Activated CD4-positive, alpha-beta T cell treated with anti-CD3 and anti-CD28 coated beads, Interleukin-10, Interleukin-2, amounts not matched to agents 100 ng/mL and 50 ng/mL, durations not matched to agents 16 hours and 8 hours (primary cell): ENCODE results near the gene NNT.
"Not testable (repeated sequence)": the region's sequence is repeated elsewhere in the genome, so short reads cannot be mapped to it uniquely, and the experiment has no call there.

Source experiments
- DNase-seq: peaks from one replicate; pipeline ENCODE4 v3.0.0-alpha.2; 2020

NNT gene

DNA sequence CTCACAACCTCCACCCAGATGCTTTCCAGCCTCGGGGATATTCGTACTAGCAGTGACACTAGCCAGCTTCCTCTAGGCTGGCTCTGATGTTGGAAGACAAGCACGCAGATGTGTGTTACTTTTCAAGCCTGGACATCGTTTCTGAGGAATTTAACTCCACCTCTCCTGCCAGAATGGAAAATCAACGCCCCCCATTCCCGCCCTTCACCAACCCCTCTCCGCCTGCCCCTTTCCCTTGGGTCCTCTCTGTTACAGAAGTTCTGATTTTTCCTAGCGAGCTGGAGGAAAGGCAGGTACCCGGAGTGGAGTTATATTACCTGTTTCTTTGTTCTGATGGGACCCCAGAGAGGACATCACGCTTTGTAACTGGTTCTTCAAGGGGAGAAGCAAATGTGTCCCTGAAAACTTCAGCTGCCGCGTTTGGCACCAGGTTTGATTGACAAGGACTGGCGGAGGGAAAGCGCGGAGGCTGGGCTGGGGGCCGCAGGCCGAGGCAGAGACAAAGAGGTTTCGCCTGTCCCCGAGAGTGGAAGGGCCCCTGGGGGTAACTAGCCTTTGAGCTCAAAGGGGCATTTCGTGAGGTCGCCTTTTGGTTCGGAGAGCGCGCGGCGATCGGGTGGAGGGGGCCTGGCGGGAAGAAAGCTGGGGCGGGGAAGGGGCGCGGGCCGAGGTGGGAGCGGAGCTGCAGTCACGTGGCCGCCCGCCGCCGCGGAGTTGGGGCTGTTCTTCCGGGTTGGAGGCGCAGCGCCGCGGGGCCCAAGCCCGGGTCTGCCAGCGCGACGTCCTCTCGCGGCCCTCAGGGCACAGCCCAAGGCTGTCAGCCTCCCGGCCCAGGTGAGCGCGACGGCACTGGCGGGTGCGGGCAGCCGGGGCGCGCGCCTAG lies at the start of gene NNT:
TSS of gene NNT (plus strand) at position 720 of the 883 bp plus-strand sequence. CDS start 6,016 bp downstream, outside the sequence.
- peak; percentile 86 for DNase-seq

DNA sequence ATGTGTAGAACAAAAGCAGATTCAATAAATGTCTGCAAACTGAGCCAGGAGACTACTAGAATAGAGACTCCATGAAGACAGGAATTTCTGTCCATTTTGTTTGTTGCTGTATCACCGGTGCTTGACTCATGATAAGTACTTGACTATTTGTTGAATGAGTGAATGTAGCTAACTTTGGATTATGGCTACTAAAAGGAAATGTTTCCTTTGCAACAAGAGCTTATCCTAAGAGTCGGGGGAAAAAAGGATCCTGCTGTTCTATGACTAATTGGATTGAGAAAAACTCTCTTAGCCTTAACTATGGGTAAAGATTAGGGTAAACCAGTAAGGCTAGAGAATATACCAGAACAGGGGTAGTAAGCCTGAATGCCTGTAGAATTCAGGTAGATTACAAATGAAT lies 49.6 kb upstream of the NNT start:
- no peak for DNase-seq

DNA sequence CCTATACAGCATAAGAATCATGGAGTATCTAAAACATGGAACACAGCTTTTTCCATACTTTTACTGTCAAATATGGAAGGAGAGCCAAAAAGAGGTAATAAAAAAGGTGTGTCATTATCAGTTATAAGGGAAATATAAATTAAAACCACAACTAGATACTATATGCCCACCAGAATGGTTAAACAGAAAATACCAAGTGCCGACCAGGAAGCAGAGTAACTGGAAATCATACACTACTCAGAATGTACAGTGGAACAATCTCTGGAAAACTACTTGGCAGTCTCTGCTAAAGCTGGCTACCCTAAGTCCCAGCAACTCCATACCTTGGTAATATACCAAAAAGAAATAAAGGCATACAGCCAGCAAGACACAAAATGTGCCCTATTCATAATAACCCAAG lies 48.5 kb upstream of the NNT start:
- DNase-seq, result no peak

DNA sequence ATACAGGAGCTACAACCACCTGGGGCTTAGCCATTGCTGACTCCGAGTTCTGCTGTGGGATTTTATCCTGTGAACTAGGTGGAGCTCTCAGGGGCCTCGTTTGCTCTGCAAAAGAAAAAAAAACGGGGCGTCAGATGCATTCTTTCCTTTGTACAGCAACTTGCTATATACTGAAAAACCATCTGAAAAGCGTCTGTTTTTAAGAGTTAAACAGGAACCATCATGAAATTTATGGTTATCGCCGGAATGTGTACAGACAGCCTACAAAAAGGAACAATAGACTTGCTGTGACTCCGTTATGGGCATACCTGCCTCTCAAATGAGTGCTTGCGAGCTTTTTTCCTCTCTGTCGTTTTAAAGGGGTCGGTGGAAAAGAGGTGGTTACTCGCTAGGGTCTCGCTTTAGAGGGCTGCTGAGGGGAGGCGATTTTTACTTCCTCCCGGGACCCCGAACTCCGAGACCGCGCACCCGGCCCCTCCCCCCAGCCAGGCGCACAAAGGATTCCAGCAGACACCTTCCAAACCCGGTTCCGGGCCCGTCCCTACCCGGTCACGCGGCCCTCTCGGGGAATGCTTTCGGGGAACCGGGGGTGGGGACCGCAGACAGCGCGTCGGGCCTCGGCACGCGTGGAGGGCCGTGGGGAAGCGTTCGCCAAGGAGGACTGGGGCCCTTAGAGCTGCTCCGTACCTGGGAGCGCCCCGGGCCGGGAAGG lies 46.9 kb upstream of the NNT start:
- peak; percentile 52 for DNase-seq

DNA sequence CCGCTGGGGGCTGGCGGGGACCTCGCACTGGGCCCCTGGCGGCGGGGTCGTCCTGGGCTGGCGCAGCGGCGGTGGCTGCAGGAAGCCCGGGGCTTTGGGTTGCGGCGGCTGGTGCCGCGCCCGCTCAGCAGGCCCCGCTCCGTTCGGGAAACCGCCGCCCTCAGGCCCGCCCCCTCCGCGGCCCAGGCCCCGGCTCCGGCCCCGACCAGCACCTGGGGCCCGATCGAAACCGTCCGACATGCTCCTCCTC lies 46.4 kb upstream of the NNT start:
- DNase-seq, result peak; percentile 91

DNA sequence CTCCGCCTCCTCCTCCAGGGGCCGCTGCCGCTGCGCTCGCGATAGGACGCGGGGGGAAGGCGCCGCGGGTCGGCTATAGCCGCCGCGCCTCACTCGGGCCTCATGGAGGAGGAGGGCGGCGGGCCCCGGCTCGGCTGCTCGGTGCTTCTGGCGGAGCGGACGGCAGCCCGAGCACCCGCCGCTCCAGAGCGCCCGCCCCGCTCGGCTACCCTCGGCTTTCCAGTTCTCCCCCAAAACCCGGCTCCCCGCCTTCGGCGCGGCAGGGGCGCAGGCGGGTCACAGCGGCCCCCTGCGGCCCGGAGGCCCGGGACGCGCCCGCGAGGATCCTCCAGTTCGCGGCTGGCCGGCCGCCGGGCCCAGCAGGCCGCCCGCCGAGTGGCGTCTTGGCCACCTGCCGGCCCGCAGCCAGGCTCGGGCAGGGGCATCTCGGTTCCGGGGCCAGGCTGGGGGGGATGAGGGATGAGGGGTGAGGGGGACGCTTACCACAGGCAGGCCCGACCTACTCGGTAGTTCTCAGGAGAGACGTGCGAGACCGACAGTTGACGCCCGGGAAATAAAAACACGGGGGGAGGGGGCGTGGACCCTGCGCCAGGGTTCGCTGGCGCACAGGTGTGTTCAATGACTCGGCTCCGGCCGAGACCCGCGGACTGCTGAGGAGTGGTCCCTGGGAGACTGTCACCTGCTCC lies 46.0 kb upstream of the NNT start, which contains the start of gene PAIP1:
TSS of gene PAIP1 (minus strand) at position 221 of the 686 bp plus-strand sequence. CDS start 231 bp downstream, outside the sequence.
- DNase-seq, result peak; percentile 83

DNA sequence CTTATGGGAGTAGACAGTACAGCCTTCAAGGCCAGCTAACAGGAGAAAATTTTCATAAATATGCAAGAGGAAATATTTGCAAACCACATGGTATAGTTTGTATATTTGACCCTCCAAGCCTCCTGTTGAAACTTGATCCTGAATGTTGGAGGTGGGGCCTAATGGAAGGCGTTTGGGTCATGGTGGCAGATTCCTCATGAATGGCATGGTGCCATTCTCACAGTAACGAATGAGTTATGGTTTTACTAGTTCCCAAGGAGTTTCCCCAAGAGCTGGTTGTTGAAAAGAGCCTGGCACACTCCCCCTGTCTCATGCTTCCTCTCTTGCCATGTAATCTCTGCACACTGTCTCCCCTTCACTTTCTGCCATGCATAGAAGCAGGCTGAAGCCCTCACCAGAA lies 42.9 kb upstream of the NNT start:
- no peak for DNase-seq

DNA sequence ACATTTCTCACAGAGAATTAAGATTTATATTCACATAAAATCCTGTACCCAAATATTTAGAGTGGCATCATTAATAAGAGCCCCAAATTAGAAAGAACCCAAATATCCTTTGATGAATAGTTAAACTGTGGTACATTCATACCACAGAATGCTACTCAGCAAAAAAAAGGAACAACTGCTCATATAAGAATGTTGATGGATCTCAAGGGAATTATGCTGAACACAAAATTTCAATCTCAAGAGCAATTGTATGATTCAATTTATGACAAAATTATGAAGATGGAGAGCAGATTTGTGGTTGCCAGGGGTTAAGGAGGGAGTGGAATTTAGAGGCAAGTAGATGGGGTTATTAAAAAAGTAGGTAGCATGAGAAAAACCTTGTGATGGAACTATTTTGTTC lies 41.6 kb upstream of the NNT start:
- no peak for DNase-seq

DNA sequence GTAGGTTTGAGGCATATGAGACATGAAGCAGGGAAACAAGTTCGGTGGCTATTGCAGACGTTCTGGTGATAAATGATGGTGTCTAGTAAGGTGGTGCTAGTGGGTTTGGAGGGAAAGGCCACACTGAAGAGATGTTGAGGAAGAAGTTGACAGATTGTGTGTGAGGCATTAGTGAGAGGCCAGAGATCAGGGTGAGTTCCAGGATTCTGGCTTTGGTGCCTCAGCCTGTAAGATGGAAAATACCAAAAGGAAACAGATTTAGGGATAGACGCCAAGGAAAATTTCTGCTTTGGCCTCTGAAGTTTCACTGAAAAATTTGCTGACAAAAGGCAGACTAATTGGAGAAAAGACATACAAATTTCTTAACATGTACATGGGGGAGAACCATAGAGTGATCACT lies 39.7 kb upstream of the NNT start:
- DNase-seq, result no peak

DNA sequence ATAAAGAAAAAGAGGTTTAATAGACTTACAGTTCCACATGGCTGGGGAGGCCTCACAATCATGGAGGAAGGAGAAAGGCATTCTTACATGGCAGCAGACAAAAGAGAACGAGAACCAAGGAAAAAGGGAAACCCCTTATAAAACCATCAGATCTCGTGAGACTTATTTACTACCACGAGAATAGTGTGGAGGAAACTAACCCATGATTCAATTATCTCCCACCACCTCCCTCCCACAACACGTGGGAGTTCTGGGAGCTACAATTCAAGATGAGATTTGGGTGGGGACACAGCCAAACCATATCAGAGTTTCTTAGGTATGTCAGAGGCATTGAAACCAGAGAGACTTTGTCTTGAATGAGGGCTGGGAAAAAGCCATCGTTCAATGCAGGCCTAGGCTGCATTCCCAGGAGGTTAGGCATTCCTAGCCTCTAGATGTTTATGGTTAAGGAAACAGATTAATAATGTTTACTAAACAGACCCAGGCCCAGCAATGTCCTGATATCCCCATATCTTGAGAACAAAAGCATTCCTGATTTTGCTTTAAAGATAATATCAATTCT lies 38.6 kb upstream of the NNT start:
- DNase-seq, result no peak

DNA sequence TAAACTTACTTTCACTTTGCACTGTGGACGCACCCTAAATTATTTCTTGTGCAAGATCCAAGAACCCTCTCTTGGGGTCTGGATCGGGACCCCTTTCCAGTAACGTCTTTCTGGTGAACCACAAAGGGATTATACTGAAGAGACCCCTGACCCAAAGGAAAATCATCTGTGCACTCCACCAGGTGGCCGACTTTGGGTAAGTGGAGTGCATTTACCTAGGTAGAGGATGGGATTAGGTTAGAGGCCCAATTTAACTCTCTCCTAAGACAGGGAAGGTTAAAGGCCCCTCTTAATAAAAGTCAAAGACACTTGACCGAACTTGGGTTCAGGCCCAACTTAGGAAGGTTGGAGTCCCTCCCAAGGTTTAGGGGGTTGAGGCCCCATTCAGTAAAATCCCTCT lies 37.9 kb upstream of the NNT start:
- no peak for DNase-seq

DNA sequence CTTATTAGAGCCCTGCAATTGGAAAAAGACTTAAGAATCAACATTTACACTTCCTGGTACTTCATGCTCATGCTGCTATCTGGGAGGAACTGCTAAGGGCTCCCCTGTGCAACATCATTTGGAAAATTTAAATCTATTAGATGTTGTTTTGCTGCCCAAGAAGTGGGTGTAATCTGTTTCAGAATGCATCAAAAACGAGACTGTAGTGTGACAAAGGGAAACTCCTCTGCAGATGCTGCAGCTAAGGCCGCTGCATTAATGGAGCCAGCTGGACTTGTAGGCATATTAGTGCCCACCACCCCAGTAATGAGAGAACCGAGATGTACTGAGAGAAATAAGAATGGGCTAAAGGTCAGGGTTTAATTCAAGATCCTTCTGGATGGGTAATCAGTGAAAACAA lies 35.0 kb upstream of the NNT start:
- peak; percentile 11 for DNase-seq

DNA sequence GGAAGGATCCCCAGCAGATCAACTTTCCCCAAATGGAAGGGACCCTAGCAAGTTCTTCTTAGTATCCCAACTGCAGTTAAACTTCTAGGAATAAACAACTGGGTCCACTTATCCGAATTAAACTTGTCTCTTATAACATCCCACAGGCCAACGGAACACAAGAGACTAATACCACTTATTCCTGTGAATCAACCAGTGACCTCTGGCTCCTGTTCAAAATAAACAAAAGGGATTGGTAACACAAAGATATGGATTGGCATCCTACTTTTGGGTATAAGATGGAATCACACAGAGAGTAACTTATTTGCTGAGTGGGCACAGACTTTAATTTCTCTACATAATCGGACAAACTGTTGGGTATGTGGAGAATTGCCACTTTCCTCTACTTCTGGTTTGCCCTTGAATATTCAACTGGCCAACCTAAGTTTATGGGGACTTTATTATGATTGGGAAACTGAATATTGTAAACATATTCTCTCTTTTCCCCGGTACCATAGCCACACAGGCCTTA lies 33.7 kb upstream of the NNT start:
- DNase-seq, result no peak

DNA sequence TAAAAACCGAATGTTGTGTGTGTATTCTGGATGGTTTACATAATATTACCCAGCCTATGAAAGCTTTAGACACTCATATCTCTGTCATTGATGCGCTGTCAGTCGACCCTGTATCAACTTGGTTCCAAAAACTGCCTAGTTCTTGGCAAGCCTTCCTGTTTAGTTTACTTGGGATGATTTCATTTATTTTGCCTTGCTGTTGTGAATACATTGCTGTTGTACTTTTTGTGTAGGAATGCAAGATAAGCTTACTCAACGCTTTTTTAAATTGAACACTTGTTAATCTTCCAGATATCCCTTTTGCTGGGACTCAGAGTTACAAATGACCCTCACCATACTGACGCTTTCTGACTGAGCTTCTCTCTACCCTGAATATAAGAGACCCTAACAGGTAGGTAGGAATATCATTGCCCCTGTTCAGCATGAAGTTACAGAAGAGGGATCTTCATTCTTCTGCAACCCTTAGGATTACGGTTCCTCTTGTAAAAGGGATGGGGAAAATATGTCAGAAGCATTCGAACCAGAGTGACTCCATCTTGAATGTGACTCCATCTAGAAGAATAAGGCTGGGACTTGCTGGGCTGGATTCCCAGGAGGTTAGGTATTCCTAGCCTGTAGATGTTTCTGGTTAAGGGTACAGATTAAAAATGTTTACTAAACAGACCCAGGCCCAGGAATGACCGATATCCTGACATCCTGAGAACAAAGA lies 32.4 kb upstream of the NNT start:
- no peak for DNase-seq

DNA sequence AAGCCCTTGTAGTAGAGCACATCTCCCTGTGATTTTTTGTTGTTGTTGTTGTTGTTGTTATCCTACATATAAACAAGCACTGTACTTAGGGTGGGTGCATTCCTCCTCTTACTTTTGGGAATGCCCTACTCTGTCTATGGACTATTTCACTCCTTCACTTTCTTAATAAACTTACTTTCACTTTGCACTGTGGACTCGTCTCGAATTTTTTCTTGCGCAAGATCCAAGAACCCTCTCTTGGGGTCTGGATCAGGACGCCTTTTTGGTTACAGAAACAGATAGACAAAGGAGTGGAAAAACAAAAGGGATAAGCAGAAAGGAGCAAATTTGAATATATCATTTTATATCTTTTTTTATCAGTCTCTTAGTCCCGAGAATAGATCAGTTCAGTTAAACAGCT lies 31.7 kb upstream of the NNT start:
- DNase-seq, result no peak

DNA sequence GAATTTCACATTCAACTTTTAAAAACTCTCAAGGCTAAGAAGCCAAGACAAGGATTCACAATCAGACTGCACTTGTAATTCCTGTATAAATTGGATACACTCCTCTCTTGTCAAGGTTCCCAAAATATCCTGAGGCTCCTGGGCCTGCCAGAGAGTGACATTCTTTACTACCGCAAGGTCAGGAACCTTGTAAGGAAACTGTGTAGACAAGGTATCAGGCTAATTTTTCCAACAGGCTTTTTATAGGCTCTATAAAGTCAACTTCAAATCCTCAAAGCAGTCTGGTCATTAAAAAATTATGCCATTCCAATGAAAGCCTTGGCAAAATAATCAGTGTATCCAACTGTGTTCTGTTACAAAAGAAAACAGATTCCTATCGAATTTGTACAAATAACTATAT lies 30.6 kb upstream of the NNT start:
- DNase-seq, result no peak

DNA sequence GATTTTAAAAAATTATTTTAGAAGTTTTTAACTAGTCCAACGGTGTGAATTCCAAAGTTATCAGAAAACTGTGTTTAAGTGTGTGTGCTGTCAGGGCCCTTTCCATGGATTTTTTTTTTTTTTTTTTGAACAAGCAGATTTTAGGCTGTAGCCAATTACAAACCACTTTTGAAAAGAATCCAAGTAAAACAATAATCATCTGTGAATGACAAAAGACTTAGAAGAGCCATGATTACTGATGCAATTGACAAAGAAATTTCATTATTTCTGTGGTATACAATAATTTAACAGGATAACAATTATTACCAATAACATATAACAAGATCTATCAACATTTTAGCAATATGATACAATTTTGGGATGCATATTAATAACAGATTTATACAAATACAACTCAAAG lies 29.9 kb upstream of the NNT start:
- DNase-seq, result no peak

DNA sequence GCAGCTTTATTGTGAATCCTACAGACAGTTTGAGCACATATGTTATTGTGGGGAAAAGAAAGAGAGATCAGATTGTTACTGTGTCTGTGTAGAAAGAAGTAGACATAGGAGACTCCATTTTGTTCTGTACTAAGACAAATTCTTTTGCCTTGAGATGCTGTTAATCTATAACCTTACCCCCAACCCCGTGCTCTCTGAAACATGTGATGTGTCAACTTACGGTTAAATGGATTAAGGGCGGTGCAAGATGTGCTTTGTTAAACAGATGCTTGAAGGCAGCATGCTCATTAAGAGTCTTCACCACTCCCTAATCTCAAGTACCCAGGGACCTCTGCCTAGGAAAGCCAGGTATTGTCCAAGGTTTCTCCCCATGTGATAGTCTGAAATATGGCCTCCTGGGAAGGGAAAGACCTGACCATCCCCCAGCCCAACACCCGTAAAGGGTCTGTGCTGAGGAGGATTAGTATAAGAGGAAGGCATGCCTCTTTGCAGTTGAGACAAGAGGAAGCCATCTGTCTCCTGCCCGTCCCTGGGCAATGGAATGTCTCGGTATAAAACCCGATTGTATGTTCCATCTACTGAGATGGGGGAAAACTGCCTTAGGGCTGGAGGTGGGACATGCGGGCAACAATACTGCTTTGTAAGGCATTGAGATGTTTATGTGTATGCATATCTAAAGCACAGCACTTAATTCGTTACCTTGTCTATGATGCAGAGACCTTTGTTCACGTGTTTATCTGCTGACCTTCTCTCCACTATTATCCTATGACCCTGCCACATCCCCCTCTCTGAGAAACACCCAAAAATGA lies 22.4 kb upstream of the NNT start:
- not testable (repeated sequence) for DNase-seq

DNA sequence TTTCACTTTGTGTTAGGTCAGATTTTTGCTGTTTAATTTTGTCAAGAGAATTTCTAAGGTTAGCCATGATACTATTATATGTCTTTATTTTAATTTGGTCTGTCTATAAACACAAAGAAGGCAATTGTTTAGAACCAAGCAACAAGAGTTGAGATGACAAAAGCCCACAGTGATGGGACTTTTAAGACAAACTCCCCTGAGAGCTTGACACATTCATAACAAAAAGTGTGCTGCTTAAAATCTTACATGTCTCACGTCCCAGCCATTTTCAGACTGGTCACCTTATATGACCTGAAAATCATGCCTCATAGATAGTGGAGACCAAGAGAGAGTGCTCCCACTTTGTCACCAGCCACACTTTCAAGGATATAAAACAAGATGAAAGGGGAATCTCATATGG lies 21.6 kb upstream of the NNT start:
- no peak for DNase-seq

DNA sequence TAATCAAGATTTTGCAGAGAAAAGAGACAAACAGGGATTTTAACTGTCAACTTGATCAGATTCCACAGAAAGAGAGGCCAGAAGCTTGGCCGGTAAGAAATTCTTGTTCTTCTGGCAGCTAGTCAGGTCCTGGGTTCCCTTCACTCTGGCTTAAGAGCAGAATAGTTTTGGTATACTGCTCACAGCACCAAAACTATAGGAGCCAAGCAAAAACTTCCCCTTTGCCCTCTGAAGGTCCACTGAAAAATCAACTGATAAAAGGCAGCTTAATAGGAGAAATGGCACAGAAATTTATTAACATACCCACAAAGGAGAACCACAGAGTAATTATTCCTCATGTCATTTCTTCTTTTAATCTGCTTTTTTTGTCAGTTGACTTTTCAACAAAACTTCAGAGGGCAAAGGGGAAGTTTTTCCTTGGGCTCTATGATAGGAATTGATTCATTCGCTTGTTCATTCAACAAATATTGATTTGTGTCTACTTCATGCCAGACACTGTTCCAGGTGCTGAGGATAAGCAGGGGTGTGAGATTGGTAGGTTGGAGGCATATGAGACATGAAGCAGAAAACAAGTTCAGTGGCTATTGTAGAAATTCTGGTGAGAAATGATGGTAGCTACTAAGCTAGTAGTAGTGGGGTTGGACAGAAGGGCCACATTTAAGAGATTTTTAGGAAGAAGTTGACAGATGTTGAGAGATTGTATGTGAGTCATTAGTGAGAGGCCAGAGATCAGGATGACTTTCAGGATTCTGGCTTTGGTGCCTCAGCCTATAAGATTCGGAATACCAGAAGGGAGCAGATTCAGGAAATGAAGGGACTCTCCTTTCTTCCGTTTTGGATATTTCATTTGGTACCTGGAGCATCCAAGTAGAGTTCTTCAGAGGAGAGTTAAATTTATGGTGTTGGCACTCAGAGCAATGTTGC lies 20.6 kb upstream of the NNT start:
- DNase-seq, result no peak

DNA sequence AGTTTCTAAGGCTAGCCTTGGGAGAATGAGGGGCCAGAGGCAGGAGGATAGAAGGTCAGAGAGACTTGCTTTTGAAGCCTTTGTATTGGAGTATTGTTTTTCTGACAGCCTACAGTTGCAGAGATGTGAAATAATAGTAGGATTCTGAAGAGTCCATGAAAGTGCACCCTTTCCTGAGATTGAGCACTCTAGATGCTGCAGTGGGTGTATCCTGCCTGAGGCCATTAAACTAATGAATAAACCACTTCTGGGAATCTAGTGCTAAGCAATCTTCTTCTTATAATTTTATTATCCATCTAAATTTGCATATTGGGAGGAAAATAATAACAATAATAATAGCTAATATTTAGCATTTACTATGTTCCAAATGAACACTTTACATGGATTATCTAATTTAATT lies 19.3 kb upstream of the NNT start:
- no peak for DNase-seq
